HepG2 (cell line): ENCODE results near the gene EML2. TPM values are rescaled to one million over a fixed set of nuclear protein-coding genes. Genes with fewer than 3 reads are reported as not detected.
A peak's percentile ranks its signal among the peaks of the same experiment; 100 is the strongest.

Source experiments
- ATAC-seq: fragments of 200-7000 bp; cut with Tn5 transposase; 3 replicates; pipeline ENCODE4 v1.9.1; 2020; ENCODE audit warnings: mild to moderate bottlenecking, moderate library complexity
- BruUV-seq: library from RNA; stranded (reverse); fragments of 400-500 nt; replicated peaks from 2 replicates; lab custom pipeline; 2021; lab: Mats Ljungman, UMichigan
- CTCF ChIA-PET: fragments of 300-600 bp; formaldehyde crosslinking; extraction: SDS; loops from one replicate; lab custom pipeline; 2021; ENCODE audit warnings: low total read pairs, inconsistent platforms, low intra/inter-chr PET ratio; lab: Yijun Ruan, JAX
- POLR2A ChIA-PET: fragments of 350-600 bp; sonication (Branson Sonifier 250); formaldehyde crosslinking; loops from one replicate; lab custom pipeline; 2020; ENCODE audit warnings: antibody characterized with exemption, inconsistent platforms; lab: Yijun Ruan, JAX
- DNase-seq: peaks from one replicate; pipeline ENCODE4 v3.0.0-alpha.2; 2015; ENCODE audit warnings: low spot score
- FAIRE-seq: peaks from 3 replicates; lab custom pipeline; 2011; peaks lifted over from hg19 to GRCh38; lab: Jason Lieb, UNC
- H2AFZ ChIP-seq: one replicate; pipeline ENCODE4 v1.6.1; 2011; ENCODE audit warnings: low read length, inconsistent platforms
- H3K27ac ChIP-seq: fragments of 300-600 bp; 3 replicates; pipeline ENCODE4 v1.8.0; 2011; ENCODE audit warnings: mixed run types, mild to moderate bottlenecking, mixed read lengths, low read length, inconsistent platforms; ENCODE audit not compliant: insufficient read depth; ENCODE audit errors: extremely low read length
- H3K27me3 ChIP-seq, 2 experiments: fragments of 200-600 bp in 1 of 2; 2 replicates in 1 of 2; 3 replicates in 1 of 2; pipeline versions ENCODE4 v1.6.0 to v1.8.0; 2011; ENCODE audit warnings: low read length in 2 of 2, mild to moderate bottlenecking in 2 of 2, moderate library complexity in 2 of 2, inconsistent platforms in 1 of 2; ENCODE audit not compliant: insufficient read depth in 2 of 2, control insufficient read depth in 1 of 2
- H3K36me3 ChIP-seq, 2 experiments: fragments of 200-600 bp in 1 of 2; replicated peaks in 1 of 2; 2 replicates in 1 of 2; 3 replicates in 1 of 2; pipeline versions ENCODE4 v1.5.1 to v1.8.0; 2011; ENCODE audit warnings: low read length in 2 of 2, inconsistent platforms in 1 of 2; ENCODE audit not compliant: insufficient read depth in 2 of 2, control insufficient read depth in 1 of 2
- H3K4me1 ChIP-seq: 2 replicates; pipeline ENCODE4 v1.5.1; 2012; ENCODE audit warnings: low read length, inconsistent platforms; ENCODE audit not compliant: insufficient read depth
- H3K4me2 ChIP-seq: 2 replicates; pipeline ENCODE4 v1.6.0; 2011; ENCODE audit warnings: low read depth, low read length, inconsistent platforms
- H3K4me3 ChIP-seq, 3 experiments: fragments of 200-600 bp in 1 of 3; sonication (generic), shearing (Covaris generic) in 1 of 3; replicated peaks in 1 of 3; 2 replicates each; pipeline ENCODE4 v1.5.1; 2011 to 2016; ENCODE audit warnings: low read length in 3 of 3, inconsistent platforms in 2 of 3, low read depth in 2 of 3, mild to moderate bottlenecking in 2 of 3, control low read depth in 1 of 3, mixed read lengths in 1 of 3; ENCODE audit not compliant: insufficient read depth in 1 of 3
- H3K79me2 ChIP-seq: one replicate; pipeline ENCODE4 v1.6.1; 2011; ENCODE audit warnings: low read length, inconsistent platforms; ENCODE audit not compliant: insufficient read depth
- H3K9ac ChIP-seq: 2 replicates; pipeline ENCODE4 v1.6.0; 2011; ENCODE audit warnings: mild to moderate bottlenecking, low read depth, low read length, inconsistent platforms; ENCODE audit not compliant: insufficient read depth
- H3K9me3 ChIP-seq: 2 replicates; pipeline ENCODE4 v1.5.1; 2012; ENCODE audit warnings: mild to moderate bottlenecking, low read length
- H4K20me1 ChIP-seq: 2 replicates; pipeline ENCODE4 v1.6.0; 2011; ENCODE audit warnings: inconsistent platforms, mild to moderate bottlenecking, low read length, moderate library complexity; ENCODE audit not compliant: insufficient read depth
- GATAD2A ChIP-seq: IDR thresholded peaks from 2 replicates; pipeline ENCODE4 v1.6.1; 2016
- JUNB ChIP-seq: sonication (generic); formaldehyde crosslinking; IDR thresholded peaks from 2 replicates; pipeline ENCODE4 v1.8.0; 2022; ENCODE audit warnings: missing genetic modification reagents, mild to moderate bottlenecking, borderline replicate concordance
- MATR3 ChIP-seq: sonication (generic); formaldehyde crosslinking; IDR thresholded peaks from 2 replicates; pipeline ENCODE4 v1.4.0; 2020; ENCODE audit warnings: missing genetic modification reagents
- SALL2 ChIP-seq: sonication (generic); formaldehyde crosslinking; IDR thresholded peaks from 2 replicates; pipeline ENCODE4 v1.8.1; 2023; ENCODE audit warnings: mild to moderate bottlenecking, missing genetic modification reagents, inconsistent platforms
- WIZ ChIP-seq: sonication (generic); formaldehyde crosslinking; IDR thresholded peaks from 2 replicates; pipeline ENCODE4 v1.5.1; 2020; ENCODE audit warnings: mild to moderate bottlenecking, missing genetic modification reagents
- ZNF614 ChIP-seq: IDR thresholded peaks from 2 replicates; pipeline ENCODE4 v1.6.1; 2018; ENCODE audit warnings: missing biosample characterization, missing genetic modification reagents, inconsistent platforms, borderline replicate concordance
- ZNF747 ChIP-seq: sonication (generic); formaldehyde crosslinking; IDR thresholded peaks from 2 replicates; pipeline ENCODE4 v1.8.1; 2023; ENCODE audit warnings: missing genetic modification reagents, mild to moderate bottlenecking, borderline replicate concordance
- WGBS: methylation state at CpG from one replicate; pipeline ENCODE4 v1.1.6; 2017; ENCODE audit warnings: low lambda C conversion rate; 5-methylcytosine and 5-hydroxymethylcytosine counted together
- in situ Hi-C: cut with HindIII; loops from 2 replicates; pipeline ENCODE4 v1.10.0; 2017; ENCODE audit warnings: low pct_unique_long_range_greater_than_20kb; ENCODE audit not compliant: extremely low pct_ligation_motif_present
- intact Hi-C: fragments of 100-400 bp; cut with micrococcal nuclease; formaldehyde crosslinking; loops from one replicate; pipeline ENCODE4 v1.10.0; 2022; ENCODE audit not compliant: unreplicated experiment
- polyA plus RNA-seq, 8 experiments: library from polyadenylated mRNA; depleted of rRNA in 3 of 8; stranded (reverse) in 7 of 8; unstranded in 1 of 8; fragments of >200 nt; fragmentation: Illumina TruSeq in 4 of 8; extraction: Trizol in 4 of 8; gene quantifications; 2 replicates each; pipeline versions ENCODE4 v1.2.1 to v1.2.3, GENCODE V29; 2011 to 2016; ENCODE audit warnings: low read depth in 4 of 8, missing spikeins in 1 of 8, mixed read lengths in 1 of 8; ENCODE audit not compliant: insufficient read depth in 1 of 8
- total RNA-seq, 5 experiments: library from RNA; depleted of rRNA; stranded (reverse); fragments of >200 nt; fragmentation: Illumina TruSeq; extraction: Trizol; gene quantifications; 2 replicates each; pipeline ENCODE4 v1.2.3, GENCODE V29; 2016; ENCODE audit warnings: low read depth in 1 of 5
- TF ChIP-seq, protein P1 (sequence below): sonication (generic); formaldehyde crosslinking; IDR thresholded peaks from 2 replicates; pipeline ENCODE4 v1.5.0; 2020; ENCODE audit warnings: mild to moderate bottlenecking, missing genetic modification reagents, borderline replicate concordance
- TF ChIP-seq, protein P2 (sequence below): sonication (generic); formaldehyde crosslinking; IDR thresholded peaks from 2 replicates; pipeline ENCODE4 v1.5.0; 2020; ENCODE audit warnings: missing genetic modification reagents

Gene EML2
- total and polyA plus RNA-seq, 2 of the 13 experiments (the other 11 are each of a cell fraction or from before 2014, with no cell fraction given): 7.3 to 12.9 TPM

DNA sequence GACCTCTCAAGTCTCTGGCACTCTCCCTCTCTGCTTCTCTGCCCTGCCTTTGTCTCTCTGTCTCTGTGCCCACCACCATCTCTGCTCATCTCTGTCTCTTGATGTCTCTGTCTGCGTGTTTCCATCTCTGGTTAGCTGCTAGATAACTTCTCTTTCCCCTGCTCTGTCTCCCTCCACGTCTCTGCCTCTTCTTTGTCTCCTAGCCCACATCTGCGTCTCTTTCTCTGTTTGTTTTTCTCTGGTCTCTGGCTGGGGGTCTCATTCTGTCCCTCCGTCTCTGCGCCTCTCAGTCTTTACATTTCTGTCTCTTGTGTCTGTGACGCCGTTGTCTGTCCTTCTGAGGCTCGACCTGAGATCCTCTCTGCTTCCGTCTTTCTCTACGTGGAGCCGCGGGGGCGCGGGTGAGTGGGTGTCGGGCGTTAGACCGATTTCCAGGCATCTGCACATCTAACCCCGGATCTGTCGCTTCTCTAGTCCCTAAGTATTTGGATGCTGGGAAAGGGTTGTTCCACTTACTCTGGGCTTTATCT lies 29.2 kb upstream of the EML2 start:
- DNase-seq: no peak
- intact Hi-C loops: no loop called here
- no peak for ATAC-seq
- CTCF ChIA-PET: no interaction called here
- no peak overlapping the region for H2AFZ ChIP-seq
- no TSS peak for BruUV-seq
- no peaks in the 10 kb centered on the region for H4K20me1 ChIP-seq
- no peaks in the 10 kb centered on the region for H3K36me3 ChIP-seq
- H3K4me3 ChIP-seq: peak overlapping the region; percentile 60 to 78 (median 65)
- 0 out of 2 replicates have a peak overlapping the region, but pooled peaks have one; percentile 35 for H3K9ac ChIP-seq
- no peaks in the 10 kb centered on the region for H3K79me2 ChIP-seq
- in situ Hi-C loops: no loop called here
- peaks cover 2 to 11% of the 10 kb centered on the region in 2 experiments; a peak in 3 of 5 replicates for H3K27me3 ChIP-seq
- 0 out of 2 replicates have a peak, but pooled peaks have one; percentile 14 for TF ChIP-seq SALL2 (CRISPR knock-in tag)
- TF ChIP-seq, protein P1, sequence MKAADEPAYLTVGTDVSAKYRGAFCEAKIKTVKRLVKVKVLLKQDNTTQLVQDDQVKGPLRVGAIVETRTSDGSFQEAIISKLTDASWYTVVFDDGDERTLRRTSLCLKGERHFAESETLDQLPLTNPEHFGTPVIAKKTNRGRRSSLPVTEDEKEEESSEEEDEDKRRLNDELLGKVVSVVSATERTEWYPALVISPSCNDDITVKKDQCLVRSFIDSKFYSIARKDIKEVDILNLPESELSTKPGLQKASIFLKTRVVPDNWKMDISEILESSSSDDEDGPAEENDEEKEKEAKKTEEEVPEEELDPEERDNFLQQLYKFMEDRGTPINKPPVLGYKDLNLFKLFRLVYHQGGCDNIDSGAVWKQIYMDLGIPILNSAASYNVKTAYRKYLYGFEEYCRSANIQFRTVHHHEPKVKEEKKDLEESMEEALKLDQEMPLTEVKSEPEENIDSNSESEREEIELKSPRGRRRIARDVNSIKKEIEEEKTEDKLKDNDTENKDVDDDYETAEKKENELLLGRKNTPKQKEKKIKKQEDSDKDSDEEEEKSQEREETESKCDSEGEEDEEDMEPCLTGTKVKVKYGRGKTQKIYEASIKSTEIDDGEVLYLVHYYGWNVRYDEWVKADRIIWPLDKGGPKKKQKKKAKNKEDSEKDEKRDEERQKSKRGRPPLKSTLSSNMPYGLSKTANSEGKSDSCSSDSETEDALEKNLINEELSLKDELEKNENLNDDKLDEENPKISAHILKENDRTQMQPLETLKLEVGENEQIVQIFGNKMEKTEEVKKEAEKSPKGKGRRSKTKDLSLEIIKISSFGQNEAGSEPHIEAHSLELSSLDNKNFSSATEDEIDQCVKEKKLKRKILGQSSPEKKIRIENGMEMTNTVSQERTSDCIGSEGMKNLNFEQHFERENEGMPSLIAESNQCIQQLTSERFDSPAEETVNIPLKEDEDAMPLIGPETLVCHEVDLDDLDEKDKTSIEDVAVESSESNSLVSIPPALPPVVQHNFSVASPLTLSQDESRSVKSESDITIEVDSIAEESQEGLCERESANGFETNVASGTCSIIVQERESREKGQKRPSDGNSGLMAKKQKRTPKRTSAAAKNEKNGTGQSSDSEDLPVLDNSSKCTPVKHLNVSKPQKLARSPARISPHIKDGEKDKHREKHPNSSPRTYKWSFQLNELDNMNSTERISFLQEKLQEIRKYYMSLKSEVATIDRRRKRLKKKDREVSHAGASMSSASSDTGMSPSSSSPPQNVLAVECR: 0 out of 2 replicates have a peak, but pooled peaks have one; percentile 29
- 0 out of 2 replicates have a peak, but pooled peaks have one; percentile 43 for TF ChIP-seq WIZ
- 0 out of 2 replicates have a peak, but pooled peaks have one; percentile 25 for TF ChIP-seq ZNF747
- TF ChIP-seq JUNB (CRISPR knock-in tag): 0 out of 2 replicates have a peak, but pooled peaks have one; percentile 35
- TF ChIP-seq, protein P2, sequence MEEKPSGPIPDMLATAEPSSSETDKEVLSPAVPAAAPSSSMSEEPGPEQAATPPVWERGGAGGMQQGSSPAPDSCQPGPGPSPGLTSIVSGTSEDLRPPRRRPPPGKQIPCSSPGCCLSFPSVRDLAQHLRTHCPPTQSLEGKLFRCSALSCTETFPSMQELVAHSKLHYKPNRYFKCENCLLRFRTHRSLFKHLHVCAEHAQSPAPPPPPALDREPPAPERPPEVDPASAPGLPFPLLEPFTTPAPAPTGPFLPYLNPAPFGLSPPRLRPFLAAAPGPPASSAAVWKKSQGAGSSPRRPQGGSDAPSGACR (CRISPR knock-in tag): 0 out of 2 replicates have a peak, but pooled peaks have one; percentile 19
- no peak for TF ChIP-seq MATR3 (CRISPR knock-in tag)
- TF ChIP-seq ZNF614 (CRISPR knock-in tag): no peak
- 0 out of 2 replicates have a peak, but pooled peaks have one; percentile 5 for TF ChIP-seq GATAD2A (CRISPR knock-in tag)
- POLR2A ChIA-PET: interaction anchor here (0.6 to 2.4 kb wide), 12 partner anchors 9 to 101 kb away, joined by 3 to 12 read pairs (median 4); partner anchors contain the start of genes EML2, QPCTL, SIX5 and SNRPD2
- no peak overlapping the region for H3K27ac ChIP-seq
- FAIRE-seq: no peak
- peaks cover 44% of the 10 kb centered on the region for H3K4me1 ChIP-seq
- H3K4me2 ChIP-seq: peak overlapping the region; percentile 96
- H3K9me3 ChIP-seq: no peaks in the 10 kb centered on the region
- WGBS: under 1% methylated on average over 19 of the region's 19 CpGs
